Measurements from ENCODE around the gene CLMP. TPM values are rescaled to one million over a fixed set of nuclear protein-coding genes. Genes with fewer than 3 reads are reported as not detected.

CLMP gene
- total and polyA plus RNA-seq, 2 donors (not counting 3 experiments of a cell fraction or from before 2014, with no cell fraction given): 0.03 to 0.18 TPM

DNA sequence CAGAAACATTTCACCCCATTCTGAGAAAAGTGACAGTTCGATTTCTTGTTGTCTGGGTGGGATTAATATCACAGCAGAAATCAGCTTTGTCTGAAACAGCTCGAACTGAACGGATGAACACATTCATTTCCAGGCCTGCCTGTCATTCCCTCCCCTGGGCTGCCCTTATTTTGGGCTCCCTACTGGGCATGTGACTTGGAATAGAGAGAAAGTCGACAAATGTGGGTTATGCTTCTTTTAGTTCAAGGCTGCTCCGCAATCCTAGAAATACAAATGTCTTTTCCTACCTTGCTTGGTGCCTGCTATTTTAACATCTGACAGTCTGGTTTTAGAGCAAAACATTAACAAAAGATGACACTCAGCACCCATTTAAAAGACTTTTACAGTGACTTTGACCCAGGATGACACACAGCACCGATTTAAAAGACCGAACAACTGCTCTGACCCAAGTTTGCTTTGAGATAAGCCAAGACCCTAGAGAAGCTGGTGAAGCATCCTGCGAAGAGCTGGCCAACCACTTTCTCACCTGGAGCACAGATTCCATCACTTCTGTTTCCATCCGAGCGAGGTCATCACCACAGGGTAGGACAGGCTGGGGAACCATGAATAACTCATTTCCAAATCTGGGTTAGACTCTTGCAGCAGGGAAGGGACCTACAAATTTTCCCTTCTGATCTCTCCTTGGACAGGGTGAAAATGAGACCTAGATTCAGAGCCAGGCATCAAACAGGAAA is 13.1 kb downstream of the CLMP start:
- no peaks in the 10 kb centered on the region for H3K9me1 ChIP-seq (replicated peaks; ENCODE audit: control insufficient read depth, extremely low read depth, insufficient read depth, low read length)
- intact Hi-C loops (cut with micrococcal nuclease): no loop called here
- dilution Hi-C loops (cut with MboI; ENCODE audit: extremely low pct_ligation_motif_present, low sequenced_read_pairs): no loop called here
- H3K79me2 ChIP-seq (ENCODE audit: control insufficient read depth, insufficient read depth, low read length): no peaks in the 10 kb centered on the region
- H3K4me2 ChIP-seq (ENCODE audit: insufficient read depth, low read length): no peak overlapping the region
- BruUV-seq (replicated peaks): no TSS peak
- H3K27me3 ChIP-seq (ENCODE audit: control insufficient read depth in 2 of 2, insufficient read depth in 2 of 2, low read length in 2 of 2): no peaks in the 10 kb centered on the region
- TF ChIP-seq POLR2A (IDR thresholded peaks at IDR 0.05; ENCODE audit: low read depth, low read length) (no peak), GATA2 (IDR thresholded peaks at IDR 0.05; ENCODE audit: insufficient read depth, insufficient read length, low read depth, low read length) (no peak), FOS (IDR thresholded peaks at IDR 0.05; ENCODE audit: borderline replicate concordance, insufficient read depth, low read length) (no peak), JUN (IDR thresholded peaks at IDR 0.05; ENCODE audit: borderline replicate concordance, insufficient read depth, insufficient read length, low read depth) (no peak), EZH2 (IDR thresholded peaks at IDR 0.05; ENCODE audit: borderline replicate concordance, low read depth, low read length, severe bottlenecking) (no peak), MYC (IDR thresholded peaks at IDR 0.05; ENCODE audit: low read depth, low read length) (no peak)
- no peaks in the 10 kb centered on the region for H3K36me3 ChIP-seq (ENCODE audit: control insufficient read depth in 2 of 2, extremely low read depth in 1 of 2, insufficient read depth in 2 of 2, low read length in 2 of 2)
- POLR2A ChIA-PET: no interaction called here
- FAIRE-seq: no peak
- H3K4me1 ChIP-seq (ENCODE audit: control insufficient read depth, extremely low read depth, insufficient read depth, low read length): no peaks in the 10 kb centered on the region
- no peak overlapping the region for H3K27ac ChIP-seq (ENCODE audit: insufficient read depth, low read depth, low read length)
- DNase-seq (ENCODE audit: low read depth, low spot score): no peak
- no peaks in the 10 kb centered on the region for H3K9me3 ChIP-seq (replicated peaks; ENCODE audit: control insufficient read depth, insufficient read depth, low read length)
- H3K4me3 ChIP-seq (replicated peaks in 1 of 3; ENCODE audit: insufficient read depth in 1 of 3, low read depth in 1 of 3, low read length in 3 of 3): no peak overlapping the region
- H4K20me1 ChIP-seq (replicated peaks; ENCODE audit: control insufficient read depth, extremely low read depth, insufficient read depth, low read length): no peaks in the 10 kb centered on the region
- CTCF ChIA-PET: interaction anchor here (1.2 kb wide), 1 partner anchor 79 kb away, joined by 3 read pairs; no protein-coding TSS in a partner anchor
- H3K9ac ChIP-seq (replicated peaks; ENCODE audit: extremely low read depth, insufficient read depth, low read length): no peak overlapping the region
- no peak overlapping the region for H2AFZ ChIP-seq (ENCODE audit: low read depth, low read length)

DNA sequence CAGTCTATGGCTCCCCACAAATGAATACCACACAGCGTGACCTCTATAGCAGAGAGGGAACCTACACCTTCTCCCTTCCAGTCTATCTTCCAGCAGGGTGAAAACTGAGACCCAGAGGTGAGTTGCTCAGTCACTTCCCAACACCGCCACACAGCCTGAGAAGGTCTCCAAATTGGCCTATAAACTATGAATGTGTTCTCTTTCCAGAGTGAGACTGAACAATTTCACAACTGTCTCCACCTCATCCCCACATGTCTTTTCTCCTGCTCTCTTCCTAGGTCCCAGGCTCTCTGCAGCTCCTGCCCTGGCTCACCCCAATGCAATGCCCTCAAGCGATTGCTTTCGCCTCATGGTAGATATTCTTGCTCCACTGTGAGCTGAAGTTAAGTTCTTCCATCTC is 14.0 kb downstream of the CLMP start:
- Histone ChIP-seq H2AFZ (ENCODE audit: low read depth, low read length) (no peak overlapping the region), H3K79me2 (ENCODE audit: control insufficient read depth, insufficient read depth, low read length) (no peaks in the 10 kb centered on the region), H3K9ac (replicated peaks; ENCODE audit: extremely low read depth, insufficient read depth, low read length) (no peak overlapping the region), H3K4me3 (replicated peaks in 1 of 3; ENCODE audit: insufficient read depth in 1 of 3, low read depth in 1 of 3, low read length in 3 of 3) (no peak overlapping the region), H3K27ac (ENCODE audit: insufficient read depth, low read depth, low read length) (no peak overlapping the region), H3K9me1 (replicated peaks; ENCODE audit: control insufficient read depth, extremely low read depth, insufficient read depth, low read length) (no peaks in the 10 kb centered on the region), H3K36me3 (ENCODE audit: control insufficient read depth in 2 of 2, extremely low read depth in 1 of 2, insufficient read depth in 2 of 2, low read length in 2 of 2) (no peaks in the 10 kb centered on the region), H3K4me2 (ENCODE audit: insufficient read depth, low read length) (no peak overlapping the region), H3K4me1 (ENCODE audit: control insufficient read depth, extremely low read depth, insufficient read depth, low read length) (no peaks in the 10 kb centered on the region), H3K9me3 (replicated peaks; ENCODE audit: control insufficient read depth, insufficient read depth, low read length) (no peaks in the 10 kb centered on the region), H3K27me3 (ENCODE audit: control insufficient read depth in 2 of 2, insufficient read depth in 2 of 2, low read length in 2 of 2) (no peaks in the 10 kb centered on the region), H4K20me1 (replicated peaks; ENCODE audit: control insufficient read depth, extremely low read depth, insufficient read depth, low read length) (no peaks in the 10 kb centered on the region)
- ChIA-PET CTCF (interaction anchor here (1.2 kb wide), 1 partner anchor 80 kb away, joined by 3 read pairs; no protein-coding TSS in a partner anchor), POLR2A (no interaction called here)
- DNase-seq (ENCODE audit: low read depth, low spot score): no peak
- intact Hi-C loops (cut with micrococcal nuclease) (no loop called here), dilution Hi-C loops (cut with MboI; ENCODE audit: extremely low pct_ligation_motif_present, low sequenced_read_pairs) (no loop called here)
- no TSS peak for BruUV-seq (replicated peaks)
- FAIRE-seq: no peak
- TF ChIP-seq POLR2A (IDR thresholded peaks at IDR 0.05; ENCODE audit: low read depth, low read length): no peak
- TF ChIP-seq POLR2AphosphoS5 (IDR thresholded peaks at IDR 0.05; ENCODE audit: insufficient read depth, low read depth, low read length): no peak
- TF ChIP-seq MYC (IDR thresholded peaks at IDR 0.05; ENCODE audit: low read depth, low read length): no peak
- TF ChIP-seq FOS (IDR thresholded peaks at IDR 0.05; ENCODE audit: borderline replicate concordance, insufficient read depth, low read length): no peak
- no peak for TF ChIP-seq JUN (IDR thresholded peaks at IDR 0.05; ENCODE audit: borderline replicate concordance, insufficient read depth, insufficient read length, low read depth)
- no peak for TF ChIP-seq GATA2 (IDR thresholded peaks at IDR 0.05; ENCODE audit: insufficient read depth, insufficient read length, low read depth, low read length)
- TF ChIP-seq CTCF (IDR thresholded peaks at IDR 0.05; ENCODE audit: extremely low read depth in 1 of 2, insufficient read depth in 1 of 2, low read depth in 1 of 2, low read length in 2 of 2): no peak
- TF ChIP-seq EZH2 (IDR thresholded peaks at IDR 0.05; ENCODE audit: borderline replicate concordance, low read depth, low read length, severe bottlenecking): no peak
- TF ChIP-seq MAX (IDR thresholded peaks at IDR 0.05; ENCODE audit: insufficient read depth, insufficient read length): no peak
